CD4-positive, CD25-positive, alpha-beta regulatory T cell (primary cell): ENCODE measurements around the gene ZFP69. TPM values are rescaled to one million over a fixed set of nuclear protein-coding genes. Genes with fewer than 3 reads are reported as not detected.
A peak's percentile ranks its signal among the peaks of the same experiment; 100 is the strongest.

Experiments used
- ATAC-seq, 2 donors: fragments of 150-1000 bp; cut with Tn5 transposase; one replicate each; pipeline ENCODE4 v1.10.0; 2021; ENCODE audit warnings: low read depth in 2 of 2, moderate number of reproducible peaks in 2 of 2, moderate library complexity in 1 of 2
- DNase-seq, 3 donors: peaks; one replicate each; pipeline versions ENCODE4 v3.0.0 to v3.0.0-alpha.2; 2012 to 2022; ENCODE audit warnings: mixed read lengths in 1 of 3
- H3K27ac ChIP-seq: one replicate; pipeline ENCODE4 v1.7.0; 2013; ENCODE audit warnings: mild to moderate bottlenecking, low read length; ENCODE audit not compliant: insufficient read depth, poor library complexity, severe bottlenecking
- H3K27me3 ChIP-seq: one replicate; pipeline ENCODE4 v1.7.0; 2013; ENCODE audit warnings: low read length; ENCODE audit not compliant: control insufficient read depth, insufficient read depth
- H3K36me3 ChIP-seq: one replicate; pipeline ENCODE4 v1.7.0; 2013; ENCODE audit warnings: mild to moderate bottlenecking, low read length, moderate library complexity; ENCODE audit not compliant: control insufficient read depth, insufficient read depth
- H3K4me1 ChIP-seq: 2 replicates; pipeline ENCODE4 v1.7.0; 2013; ENCODE audit warnings: mild to moderate bottlenecking, low read length; ENCODE audit not compliant: insufficient read depth, control insufficient read depth, poor library complexity, severe bottlenecking
- H3K4me3 ChIP-seq: one replicate; pipeline ENCODE4 v1.7.0; 2013; ENCODE audit warnings: low read depth, mild to moderate bottlenecking, low read length, moderate library complexity
- H3K9me3 ChIP-seq, 2 experiments: 1 replicate in 1 of 2; 2 replicates in 1 of 2; pipeline ENCODE4 v1.7.0; 2013; ENCODE audit warnings: low read length in 2 of 2, mild to moderate bottlenecking in 1 of 2, moderate library complexity in 1 of 2; ENCODE audit not compliant: control insufficient read depth in 2 of 2
- H3K27ac Mint-ChIP-seq, 3 donors: one replicate each; pipeline ENCODE4 v1.8.0; 2020 to 2022; ENCODE audit warnings: mild to moderate bottlenecking in 3 of 3, mixed read lengths in 3 of 3, moderate library complexity in 2 of 3
- H3K27me3 Mint-ChIP-seq: one replicate; pipeline ENCODE4 v1.8.0; 2022; ENCODE audit warnings: mild to moderate bottlenecking, mixed read lengths
- H3K36me3 Mint-ChIP-seq: one replicate; pipeline ENCODE4 v1.8.0; 2020; ENCODE audit warnings: mixed read lengths
- H3K4me1 Mint-ChIP-seq, 4 donors: one replicate each; pipeline ENCODE4 v1.8.0; 2020 to 2022; ENCODE audit warnings: mixed read lengths in 4 of 4, mild to moderate bottlenecking in 1 of 4
- H3K4me3 Mint-ChIP-seq, 4 donors: one replicate each; pipeline ENCODE4 v1.8.0; 2020 to 2022; ENCODE audit warnings: mild to moderate bottlenecking in 4 of 4, mixed read lengths in 4 of 4, moderate library complexity in 3 of 4
- H3K9me3 Mint-ChIP-seq, 7 donors: one replicate each; pipeline ENCODE4 v1.8.0; 2020 to 2022; ENCODE audit warnings: mixed read lengths in 7 of 7, mild to moderate bottlenecking in 3 of 7, moderate library complexity in 2 of 7
- polyA plus RNA-seq, 4 donors: library from polyadenylated mRNA; unstranded; fragments of 300-500 nt; fragmentation: Illumina TruSeq; gene quantifications; one replicate each; pipeline ENCODE4 v1.2.3, GENCODE V29; 2021
- total RNA-seq: library from RNA; stranded (reverse); gene quantifications from one replicate; pipeline ENCODE4 v1.2.3, GENCODE V29; 2022

The ZFP69 gene
- total and polyA plus RNA-seq, 5 donors from 2014 or later, result 3.3 to 6.9 (median 3.8) TPM

GRCh38 chr1:40539338-40539737 is 62.2 kb downstream of the ZFP69 start:
- no peaks in the 10 kb centered on the region for H3K27me3 Mint-ChIP-seq
- ATAC-seq (no peak), DNase-seq (peak in 1 of 3 donors; percentile 24)
- peaks cover 32% of the 10 kb centered on the region for H3K36me3 Mint-ChIP-seq
- Histone ChIP-seq H3K9me3 (no peaks in the 10 kb centered on the region), H3K27me3 (no peaks in the 10 kb centered on the region), H3K27ac (no peak overlapping the region), H3K4me3 (peak overlapping the region; percentile 47), H3K36me3 (peaks cover 24% of the 10 kb centered on the region), H3K4me1 (no peaks in the 10 kb centered on the region)
- H3K9me3 Mint-ChIP-seq, result peaks cover 0 to 2% (median 0%) of the 10 kb centered on the region in 7 donors
- H3K4me1 Mint-ChIP-seq, result peaks cover 2 to 21% (median 7%) of the 10 kb centered on the region in 4 donors
- H3K27ac Mint-ChIP-seq, result peak overlapping the region in 1 of 3 donors; percentile 25
- H3K4me3 Mint-ChIP-seq, result no peak overlapping the region

Other genes with a start within 250 kb of the ZFP69 start
- not detected for gene TMCO2, start 229.4 kb upstream of the ZFP69 start, total RNA-seq
- not detected for gene TMCO2, start 229.4 kb upstream of the ZFP69 start, polyA plus RNA-seq
- 12.2 TPM for gene ZMPSTE24, start 219.1 kb upstream of the ZFP69 start, total RNA-seq
- 10 to 100 TPM; 23.3 to 35.1 (median 32.0) TPM for gene ZMPSTE24, start 219.1 kb upstream of the ZFP69 start, polyA plus RNA-seq
- gene COL9A2, start 160.0 kb upstream of the ZFP69 start, total RNA-seq, result 2.9 TPM
- 1 to 10 TPM in 1 of 4 donors, under 1 TPM in 3; 0.26 to 1.5 (median 0.50) TPM for gene COL9A2, start 160.0 kb upstream of the ZFP69 start, polyA plus RNA-seq
- 341 TPM for gene SMAP2, start 103.6 kb upstream of the ZFP69 start, total RNA-seq
- gene SMAP2, start 103.6 kb upstream of the ZFP69 start, polyA plus RNA-seq, result 100 to 1,000 TPM; 297 to 472 (median 407) TPM
- gene ZFP69B, start 26.8 kb upstream of the ZFP69 start, total RNA-seq, result 2.1 TPM
- 1 to 10 TPM; 1.3 to 2.6 (median 1.8) TPM for gene ZFP69B, start 26.8 kb upstream of the ZFP69 start, polyA plus RNA-seq
- 7.2 TPM for gene EXO5, start 31.5 kb downstream of the ZFP69 start, total RNA-seq
- gene EXO5, start 31.5 kb downstream of the ZFP69 start, polyA plus RNA-seq, result 1 to 10 TPM; 4.0 to 8.7 (median 7.7) TPM
- 5.3 TPM for gene ZNF684, start 54.3 kb downstream of the ZFP69 start, total RNA-seq
- gene ZNF684, start 54.3 kb downstream of the ZFP69 start, polyA plus RNA-seq, result 1 to 10 TPM; 5.3 to 6.0 (median 5.7) TPM
- gene RIMS3, start 188.4 kb downstream of the ZFP69 start, total RNA-seq, result 3.8 TPM
- gene RIMS3, start 188.4 kb downstream of the ZFP69 start, polyA plus RNA-seq, result 1 to 10 TPM; 1.0 to 3.3 (median 1.6) TPM
- 61.1 TPM for gene NFYC, start 214.4 kb downstream of the ZFP69 start, total RNA-seq
- 10 to 100 TPM; 51.2 to 59.0 (median 56.1) TPM for gene NFYC, start 214.4 kb downstream of the ZFP69 start, polyA plus RNA-seq